Body of pancreas (tissue), 4 donors: ENCODE data around the gene VPS26C. TPM values are rescaled to one million over a fixed set of nuclear protein-coding genes. Genes with fewer than 3 reads are reported as not detected.

Source experiments
- ATAC-seq: fragments of 150-250 bp; one replicate; pipeline ENCODE4 v1.9.1; 2016
- DNase-seq, 4 donors: peaks; one replicate each; pipeline ENCODE4 v3.0.0-alpha.2; 2019
- H3K27ac ChIP-seq, 4 donors: fragments of 200-600 bp; sonication (generic); 1 replicate in 3 of 4; 2 replicates in 1 of 4; pipeline versions ENCODE4 v1.5.1 to v1.6.1; 2016 to 2019; ENCODE audit warnings: mild to moderate bottlenecking in 1 of 4, mixed read lengths in 1 of 4, moderate library complexity in 1 of 4
- H3K27me3 ChIP-seq, 2 donors: fragments of 200-600 bp; sonication (generic); one replicate each; pipeline ENCODE4 v1.6.0; 2016; ENCODE audit warnings: mild to moderate bottlenecking in 1 of 2
- H3K36me3 ChIP-seq, 2 donors: fragments of 200-600 bp; sonication (generic); replicated peaks in 1 of 2; 2 replicates each; pipeline ENCODE4 v1.5.1; 2016; ENCODE audit warnings: low read depth in 2 of 2; ENCODE audit not compliant: insufficient read depth in 1 of 2
- H3K4me1 ChIP-seq: fragments of 200-600 bp; sonication (generic); one replicate; pipeline ENCODE4 v1.6.0; 2016
- H3K4me3 ChIP-seq, 2 donors: fragments of 200-600 bp; sonication (generic); 1 replicate in 1 of 2; 2 replicates in 1 of 2; pipeline ENCODE4 v1.5.1; 2016 to 2019
- H3K9me3 ChIP-seq, 3 donors: fragments of 200-600 bp; sonication (generic); 1 replicate in 2 of 3; 2 replicates in 1 of 3; pipeline ENCODE4 v1.5.1; 2016
- CTCF ChIP-seq, 7 experiments: fragments of 450-650 bp in 4 of 7; fragments of 200-600 bp in 3 of 7; sonication (generic) in 3 of 7; IDR thresholded peaks; one replicate each; pipeline ENCODE4 v1.5.1; 2016 to 2019; ENCODE audit warnings: antibody characterized with exemption in 7 of 7
- POLR2A ChIP-seq, 3 donors: fragments of 450-650 bp; IDR thresholded peaks; one replicate each; pipeline ENCODE4 v1.6.1; 2016; ENCODE audit warnings: antibody characterized with exemption in 3 of 3, mild to moderate bottlenecking in 2 of 3
- WGBS, 2 donors: methylation state at CpG; one replicate each; pipeline ENCODE4 v1.1.5; 2017; 5-methylcytosine and 5-hydroxymethylcytosine counted together
- intact Hi-C: fragments of 100-400 bp; cut with DNase I; formaldehyde crosslinking; loops from one replicate; pipeline ENCODE4 v1.15.1; 2023
- total RNA-seq, 2 donors: library from RNA; depleted of rRNA; stranded (reverse); fragments of >200 nt; gene quantifications; one replicate each; pipeline ENCODE4 v1.1.0, GENCODE V29; 2016

VPS26C gene
- total RNA-seq, 2 donors from 2014 or later: 29.3 to 34.3 TPM

GRCh38 chr21:37195059-37195458 is 72.1 kb downstream of the VPS26C start:
- no peak for ATAC-seq
- H3K4me3 ChIP-seq: no peak overlapping the region
- no peaks in the 10 kb centered on the region for H3K27me3 ChIP-seq
- TF ChIP-seq CTCF (IDR thresholded peaks at IDR 0.05) (no peak), POLR2A (IDR thresholded peaks at IDR 0.05) (no peak)
- no peaks in the 10 kb centered on the region for H3K4me1 ChIP-seq
- DNase-seq: no peak
- no peaks in the 10 kb centered on the region for H3K9me3 ChIP-seq
- WGBS, 2 donors: 82 to 97% methylated on average over 3 of the region's 3 CpGs
- peaks cover 0 to 2% of the 10 kb centered on the region in 2 donors for H3K36me3 ChIP-seq
- intact Hi-C loops: no loop called here
- peak overlapping the region in 2 of 4 donors; percentile 5 to 68 for H3K27ac ChIP-seq

- peaks cover 0 to 11% of the 10 kb centered on the region in 2 donors for H3K36me3 ChIP-seq
- no peak for DNase-seq
- H3K4me1 ChIP-seq: no peaks in the 10 kb centered on the region
- TF ChIP-seq CTCF (IDR thresholded peaks at IDR 0.05) (no peak), POLR2A (IDR thresholded peaks at IDR 0.05) (no peak)
- no peaks in the 10 kb centered on the region for H3K9me3 ChIP-seq
- no peak for ATAC-seq
- no peaks in the 10 kb centered on the region for H3K27me3 ChIP-seq
- intact Hi-C loops: no loop called here
- WGBS, 2 donors: 89 to 94% methylated on average over 6 of the region's 6 CpGs
- H3K4me3 ChIP-seq: no peak overlapping the region
- no peak overlapping the region for H3K27ac ChIP-seq
These were observed 73.5 kb downstream of the VPS26C start for GRCh38 chr21:37193676-37194075.

- intact Hi-C loops: no loop called here
- Histone ChIP-seq H3K4me1 (no peaks in the 10 kb centered on the region), H3K4me3 (no peak overlapping the region), H3K9me3 (no peaks in the 10 kb centered on the region), H3K27me3 (no peaks in the 10 kb centered on the region), H3K27ac (no peak overlapping the region), H3K36me3 (peaks cover 0 to 16% of the 10 kb centered on the region in 2 donors)
- no peak for DNase-seq
- no peak for ATAC-seq
- 72 to 73% methylated on average over 4 of the region's 4 CpGs for WGBS, 2 donors
- TF ChIP-seq CTCF (IDR thresholded peaks at IDR 0.05): no peak
These were observed 74.1 kb downstream of the VPS26C start for GRCh38 chr21:37193006-37193405.

- Histone ChIP-seq H3K4me3 (no peak overlapping the region), H3K4me1 (no peaks in the 10 kb centered on the region), H3K27ac (no peak overlapping the region), H3K27me3 (no peaks in the 10 kb centered on the region), H3K36me3 (peaks cover 0 to 21% of the 10 kb centered on the region in 2 donors), H3K9me3 (no peaks in the 10 kb centered on the region)
- intact Hi-C loops: no loop called here
- ATAC-seq: no peak
- DNase-seq: no peak
- 59 to 71% methylated on average over 2 of the region's 2 CpGs for WGBS, 2 donors
- no peak for TF ChIP-seq POLR2A (IDR thresholded peaks at IDR 0.05)
- no peak for TF ChIP-seq CTCF (IDR thresholded peaks at IDR 0.05)
These were observed 75.1 kb downstream of the VPS26C start for GRCh38 chr21:37192019-37192418.

- intact Hi-C loops: no loop called here
- TF ChIP-seq POLR2A (IDR thresholded peaks at IDR 0.05): no peak
- no peak for TF ChIP-seq CTCF (IDR thresholded peaks at IDR 0.05)
- Histone ChIP-seq H3K27me3 (no peaks in the 10 kb centered on the region), H3K9me3 (no peaks in the 10 kb centered on the region), H3K4me3 (no peak overlapping the region), H3K27ac (no peak overlapping the region), H3K4me1 (no peaks in the 10 kb centered on the region), H3K36me3 (peaks cover 0 to 28% of the 10 kb centered on the region in 2 donors)
- ATAC-seq (no peak), DNase-seq (no peak)
- WGBS, 2 donors: 91 to 97% methylated on average over 1 of the region's 1 CpG
These were observed 78.3 kb downstream of the VPS26C start for GRCh38 chr21:37188825-37189224.
